Endothelial cell of umbilical vein (primary cell): ENCODE data around the gene TRAPPC11. TPM values are rescaled to one million over a fixed set of nuclear protein-coding genes. Genes with fewer than 3 reads are reported as not detected.

ENCODE experiments used
- BruUV-seq: library from RNA; stranded (reverse); fragments of 400-500 nt; replicated peaks from 2 replicates; lab custom pipeline; 2021; lab: Mats Ljungman, UMichigan
- CTCF ChIA-PET: fragments of 300-600, 350-600 bp; sonication (Branson Sonifier 250); formaldehyde crosslinking; loops from one replicate; lab custom pipeline; 2021; ENCODE audit warnings: antibody characterized with exemption, inconsistent platforms; lab: Charles Lee
- POLR2A ChIA-PET: fragments of 300-600, 350-600 bp; sonication (Branson Sonifier 250); formaldehyde crosslinking; loops from one replicate; lab custom pipeline; 2021; ENCODE audit warnings: antibody characterized with exemption, inconsistent platforms; lab: Charles Lee
- DNase-seq: peaks from one replicate; pipeline ENCODE4 v3.0.0-alpha.2; 2011; ENCODE audit warnings: low read depth, low spot score
- FAIRE-seq: peaks from 2 replicates; lab custom pipeline; 2011; peaks lifted over from hg19 to GRCh38; lab: Jason Lieb, UNC
- H2AFZ ChIP-seq: 2 replicates; pipeline ENCODE4 v1.6.0; 2012; ENCODE audit warnings: low read depth, low read length, control low read depth, inconsistent platforms
- H3K27ac ChIP-seq: 2 replicates; pipeline ENCODE4 v1.5.1; 2011; ENCODE audit warnings: low read depth, mild to moderate bottlenecking, control low read depth, low read length, moderate library complexity; ENCODE audit not compliant: insufficient read depth
- H3K27me3 ChIP-seq, 2 experiments: 2 replicates each; pipeline versions ENCODE4 v1.6.0 to v1.6.1; 2011; ENCODE audit warnings: low read length in 2 of 2, mixed read lengths in 1 of 2; ENCODE audit not compliant: control insufficient read depth in 2 of 2, insufficient read depth in 2 of 2
- H3K36me3 ChIP-seq, 2 experiments: 2 replicates in 1 of 2; 3 replicates in 1 of 2; pipeline ENCODE4 v1.5.1; 2011; ENCODE audit warnings: low read length in 2 of 2, mild to moderate bottlenecking in 1 of 2, moderate library complexity in 1 of 2; ENCODE audit not compliant: control insufficient read depth in 2 of 2, insufficient read depth in 2 of 2; ENCODE audit errors: extremely low read depth in 1 of 2
- H3K4me1 ChIP-seq: 3 replicates; pipeline ENCODE4 v1.5.1; 2011; ENCODE audit warnings: mild to moderate bottlenecking, low read length; ENCODE audit not compliant: control insufficient read depth, insufficient read depth; ENCODE audit errors: extremely low read depth
- H3K4me2 ChIP-seq: 2 replicates; pipeline ENCODE4 v1.6.1; 2011; ENCODE audit warnings: low read length, control low read depth, mixed read lengths; ENCODE audit not compliant: insufficient read depth
- H3K4me3 ChIP-seq, 3 experiments: fragments of 200-600 bp in 1 of 3; sonication (generic), shearing (Covaris generic) in 1 of 3; replicated peaks in 1 of 3; 2 replicates each; pipeline ENCODE4 v1.5.1; 2011 to 2016; ENCODE audit warnings: control low read depth in 3 of 3, low read length in 3 of 3, mild to moderate bottlenecking in 2 of 3, inconsistent platforms in 1 of 3, low read depth in 1 of 3, moderate library complexity in 1 of 3; ENCODE audit not compliant: insufficient read depth in 1 of 3
- H3K79me2 ChIP-seq: 2 replicates; pipeline ENCODE4 v1.6.0; 2012; ENCODE audit warnings: low read length, inconsistent platforms; ENCODE audit not compliant: control insufficient read depth, insufficient read depth
- H3K9ac ChIP-seq: replicated peaks from 2 replicates; pipeline ENCODE3; 2011; ENCODE audit warnings: low read length, control low read depth; ENCODE audit not compliant: insufficient read depth; ENCODE audit errors: extremely low read depth
- H3K9me1 ChIP-seq: replicated peaks from 3 replicates; pipeline ENCODE4 v1.6.0; 2011; ENCODE audit warnings: mild to moderate bottlenecking, low read length; ENCODE audit not compliant: control insufficient read depth, insufficient read depth; ENCODE audit errors: extremely low read depth
- H3K9me3 ChIP-seq: replicated peaks from 2 replicates; pipeline ENCODE4 v1.5.1; 2012; ENCODE audit warnings: low read length, inconsistent platforms; ENCODE audit not compliant: control insufficient read depth, insufficient read depth
- H4K20me1 ChIP-seq: replicated peaks from 2 replicates; pipeline ENCODE3; 2011; ENCODE audit warnings: mild to moderate bottlenecking, low read length; ENCODE audit not compliant: control insufficient read depth, insufficient read depth; ENCODE audit errors: extremely low read depth
- GATA2 ChIP-seq: IDR thresholded peaks from 2 replicates; pipeline ENCODE4 v1.7.0; 2011; ENCODE audit warnings: low read depth, mild to moderate bottlenecking, moderate library complexity, mixed read lengths, low read length; ENCODE audit not compliant: insufficient read length, insufficient read depth
- POLR2AphosphoS5 ChIP-seq: IDR thresholded peaks from 2 replicates; pipeline ENCODE4 v1.6.1; 2012; ENCODE audit warnings: low read depth, mild to moderate bottlenecking, control low read depth, low read length, moderate library complexity; ENCODE audit not compliant: insufficient read depth
- dilution Hi-C: fragments of 300-500 bp; cut with MboI; formaldehyde crosslinking; loops from one replicate; pipeline ENCODE4 v1.15.0; 2019; ENCODE audit warnings: low sequenced_read_pairs; ENCODE audit not compliant: extremely low pct_ligation_motif_present
- intact Hi-C: fragments of 100-400 bp; cut with micrococcal nuclease; formaldehyde crosslinking; loops from one replicate; pipeline ENCODE4 v1.10.0; 2022
- polyA plus RNA-seq, 4 experiments: library from polyadenylated mRNA; depleted of rRNA in 3 of 4; stranded (reverse) in 3 of 4; unstranded in 1 of 4; fragments of >200 nt; gene quantifications; 2 replicates each; pipeline versions ENCODE4 v1.2.1 to v1.2.3, GENCODE V29; 2011 to 2012; ENCODE audit warnings: missing spikeins in 1 of 4
- small RNA-seq: library from RNA; depleted of rRNA; stranded (forward); fragments of <200 nt; gene quantifications from one replicate; pipeline ENCODE3, GENCODE V24; 2012; ENCODE audit warnings: low replicate concordance, low read depth; ENCODE audit not compliant: insufficient read depth, insufficient read length
- total RNA-seq: library from RNA; stranded (reverse); gene quantifications from 2 replicates; pipeline ENCODE4 v1.2.3, GENCODE V29; 2021

Gene TRAPPC11
- total and polyA plus RNA-seq, 2 donors (not counting 3 experiments of a cell fraction or from before 2014, with no cell fraction given): 21.2 to 32.1 TPM

- ChIA-PET POLR2A (no interaction called here), CTCF (no interaction called here)
- H3K36me3 ChIP-seq: no peaks in the 10 kb centered on the region
- H3K27ac ChIP-seq: no peak overlapping the region
- H3K4me2 ChIP-seq: no peak overlapping the region
- no peak overlapping the region for H2AFZ ChIP-seq
- dilution Hi-C loops (no loop called here), intact Hi-C loops (no loop called here)
- H3K4me3 ChIP-seq: no peak overlapping the region
- H3K9ac ChIP-seq: no peak overlapping the region
- no peaks in the 10 kb centered on the region for H3K4me1 ChIP-seq
- BruUV-seq: no TSS peak
- no peaks in the 10 kb centered on the region for H4K20me1 ChIP-seq
- DNase-seq (no peak), FAIRE-seq (no peak)
- TF ChIP-seq POLR2AphosphoS5 (no peak), GATA2 (no peak)
- no peaks in the 10 kb centered on the region for H3K79me2 ChIP-seq
- H3K27me3 ChIP-seq: peaks cover under 1 to 2% of the 10 kb centered on the region in 2 experiments
- H3K9me1 ChIP-seq: no peaks in the 10 kb centered on the region
- H3K9me3 ChIP-seq: no peaks in the 10 kb centered on the region
These were observed 101.2 kb downstream of the TRAPPC11 start for GRCh38 chr4:183760326-183760725.

Small RNA genes within 50 kb of the gene (small RNA-seq; reads per million reads assigned to genes)
- not detected for gene RNU6-1053P
- gene RNU6-335P: not detected
- not detected for gene RNU6-479P

Other genes with a start within 250 kb of the TRAPPC11 start
- gene CDKN2AIP, start 214.7 kb upstream of the TRAPPC11 start, total RNA-seq: 10.4 and 12.8 TPM in 2 replicates
- gene CDKN2AIP, start 214.7 kb upstream of the TRAPPC11 start, polyA plus RNA-seq: 4.7 and 5.1 TPM in 2 replicates
- gene ING2, start 154.2 kb upstream of the TRAPPC11 start, total RNA-seq: 7.0 and 8.4 TPM in 2 replicates
- 1.9 and 2.7 TPM in 2 replicates for gene ING2, start 154.2 kb upstream of the TRAPPC11 start, polyA plus RNA-seq
- 16.6 and 16.8 TPM in 2 replicates for gene RWDD4, start 108 bp upstream of the TRAPPC11 start, total RNA-seq
- 4.2 and 4.9 TPM in 2 replicates for gene RWDD4, start 108 bp upstream of the TRAPPC11 start, polyA plus RNA-seq
- gene STOX2, start 246.0 kb downstream of the TRAPPC11 start, total RNA-seq: 0.02 and 0.24 TPM in 2 replicates
- 0.03 and 0.32 TPM in 2 replicates for gene STOX2, start 246.0 kb downstream of the TRAPPC11 start, polyA plus RNA-seq